Stimulated activated CD4-positive, alpha-beta T cell treated with anti-CD3 and anti-CD28 coated beads, Interleukin-12 subunit alpha, Interleukin-12 subunit beta, amount 100 ng/mL, for 24 hours (primary cell): ENCODE data around the gene CGGBP1.

Source experiments
- DNase-seq, 2 experiments: peaks; one replicate each; pipeline ENCODE4 v3.0.0-alpha.2; 2020; ENCODE audit warnings: low read depth in 2 of 2

Gene CGGBP1, protein sequence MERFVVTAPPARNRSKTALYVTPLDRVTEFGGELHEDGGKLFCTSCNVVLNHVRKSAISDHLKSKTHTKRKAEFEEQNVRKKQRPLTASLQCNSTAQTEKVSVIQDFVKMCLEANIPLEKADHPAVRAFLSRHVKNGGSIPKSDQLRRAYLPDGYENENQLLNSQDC

DNA sequence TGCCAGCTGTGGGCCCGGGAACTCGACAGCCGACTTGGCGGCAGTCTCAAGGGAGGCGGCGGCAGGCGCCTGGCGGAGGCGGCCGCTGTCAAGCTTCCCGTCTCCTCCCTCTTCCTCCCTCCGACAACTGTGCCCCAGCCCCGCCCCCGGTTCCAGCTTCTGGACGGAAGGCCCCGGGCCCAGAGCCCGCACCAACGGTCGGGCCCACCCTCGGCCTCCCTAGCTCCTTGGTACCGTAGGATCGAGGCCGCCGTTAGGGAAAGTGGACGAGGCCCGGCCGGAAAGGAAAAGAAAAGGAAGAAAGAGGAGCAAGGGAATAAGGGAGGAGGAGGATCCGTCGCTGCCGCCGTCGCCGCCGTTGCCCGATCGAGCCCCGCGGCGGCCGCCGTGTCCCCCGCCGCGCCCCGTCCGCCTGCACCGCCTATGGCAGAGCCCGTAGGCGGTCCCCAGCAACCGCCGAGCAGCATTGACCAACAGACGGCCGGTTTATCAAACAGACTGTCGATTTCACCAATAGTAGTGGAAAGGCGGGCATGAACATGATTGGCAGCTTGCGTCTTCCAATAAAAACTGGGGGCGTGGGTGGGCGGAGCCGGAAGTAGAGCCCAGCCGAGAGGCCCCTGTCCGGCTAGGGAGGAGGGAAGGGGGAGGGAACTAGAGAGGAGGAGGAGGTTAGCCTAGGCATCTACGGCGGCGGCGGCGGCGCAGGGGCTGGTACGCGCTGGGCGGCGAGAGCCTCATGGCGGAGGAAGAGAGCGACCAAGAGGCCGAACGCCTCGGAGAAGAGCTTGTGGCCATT is at the start of gene CGGBP1, which contains the start of gene ZNF654:
Gene CGGBP1, minus strand, starts transcription at position 425 of the 799 bp plus-strand sequence. CDS start 3,029 bp downstream, outside the sequence.
Gene ZNF654, plus strand, starts transcription at position 675 of the 799 bp plus-strand sequence. Its CDS starts 65 bp downstream, at position 740.
- peak; percentile 98 to 99 for DNase-seq

DNA sequence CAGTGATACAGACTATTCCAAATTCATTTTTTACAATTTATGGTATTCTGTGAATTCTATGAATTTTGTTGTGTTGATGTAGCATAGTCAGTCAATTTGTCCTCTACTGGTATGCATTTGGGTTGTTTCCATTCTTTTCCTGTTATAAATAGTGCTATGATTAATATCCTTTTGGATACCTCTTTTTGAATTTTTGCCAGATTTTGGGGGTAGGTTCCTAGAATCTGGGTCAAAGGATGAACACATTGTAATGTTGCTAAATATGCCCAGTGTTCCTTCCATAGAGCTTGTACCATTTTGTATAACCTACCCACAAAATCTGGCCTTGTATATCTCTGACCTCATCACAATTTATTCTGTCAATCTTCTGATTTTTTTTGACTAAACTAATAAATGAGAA is 46.5 kb upstream of the CGGBP1 start:
- no peak for DNase-seq

DNA sequence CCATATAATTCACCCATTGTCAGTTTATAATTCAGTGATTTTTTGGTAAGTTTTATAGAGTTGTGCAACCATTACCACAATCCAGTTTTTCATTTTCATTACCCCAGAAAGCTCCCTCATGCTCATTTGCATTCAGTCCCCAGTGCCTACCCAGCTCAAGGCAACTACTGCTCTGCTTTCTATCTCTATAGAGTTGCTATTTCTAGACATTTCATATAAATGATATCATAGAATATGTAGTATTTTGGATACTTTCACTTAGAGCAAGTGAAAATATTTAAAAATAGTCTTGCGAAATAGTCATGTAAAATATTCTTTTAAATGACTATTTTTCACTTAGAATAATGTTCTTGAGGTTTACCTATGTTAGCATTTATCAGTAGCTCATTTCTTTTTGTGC is 42.3 kb upstream of the CGGBP1 start:
- no peak for DNase-seq

DNA sequence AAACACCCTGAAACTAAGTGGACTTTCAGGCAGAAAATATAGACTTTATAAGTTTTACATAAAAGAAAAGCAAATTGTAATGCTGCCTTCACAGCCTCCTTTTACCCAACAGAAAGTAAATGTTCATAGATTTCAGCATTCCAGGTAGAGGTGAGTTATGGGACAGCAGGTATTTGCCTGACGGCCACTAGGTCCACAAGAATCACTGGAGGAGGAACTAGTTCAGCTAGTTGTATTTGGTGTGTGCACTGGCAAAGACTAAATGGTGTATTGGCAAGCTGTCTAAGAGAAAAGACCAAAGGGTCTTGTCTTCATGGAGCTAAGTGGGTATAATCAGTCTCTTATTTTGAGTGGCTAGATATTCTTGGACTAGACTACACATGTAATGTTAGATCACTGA is 34.5 kb upstream of the CGGBP1 start:
- DNase-seq: no peak

DNA sequence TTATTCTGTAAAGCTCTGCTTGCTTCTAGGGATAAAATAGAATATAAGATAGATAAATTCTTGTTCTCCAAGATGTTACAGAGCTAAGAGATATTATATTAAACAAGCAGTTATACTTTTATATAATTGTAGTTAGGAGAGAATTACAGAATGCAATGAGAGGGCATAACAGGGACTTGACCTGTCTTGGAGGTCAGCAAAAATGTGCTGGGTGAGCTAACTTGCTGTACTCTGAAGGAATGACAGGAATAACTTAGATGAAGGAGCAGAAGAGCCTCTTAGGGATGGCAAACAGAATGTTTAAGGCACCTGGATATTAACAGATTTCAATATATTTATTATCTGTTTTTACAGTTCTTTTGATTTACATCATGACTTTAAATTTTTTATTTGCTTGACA is 33.5 kb upstream of the CGGBP1 start:
- no peak for DNase-seq

DNA sequence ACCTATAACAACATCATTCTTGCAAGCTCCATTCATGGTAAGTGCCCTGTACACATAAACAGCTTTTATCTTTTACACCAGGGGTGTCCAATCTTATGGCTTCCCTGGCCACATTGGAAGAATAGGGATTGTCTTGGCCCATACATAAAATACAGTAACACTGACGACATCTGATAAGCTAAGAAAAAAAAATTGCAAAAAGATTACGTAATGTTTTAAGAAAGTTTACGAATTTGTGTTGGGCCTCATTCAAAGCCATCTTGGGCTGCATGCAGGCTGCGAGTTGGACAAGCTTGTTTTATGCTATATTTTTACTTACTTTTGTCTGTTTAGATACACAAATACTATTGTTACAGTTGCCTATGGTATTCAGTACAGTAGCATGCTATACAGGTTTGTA is 31.9 kb upstream of the CGGBP1 start:
- DNase-seq: no peak

DNA sequence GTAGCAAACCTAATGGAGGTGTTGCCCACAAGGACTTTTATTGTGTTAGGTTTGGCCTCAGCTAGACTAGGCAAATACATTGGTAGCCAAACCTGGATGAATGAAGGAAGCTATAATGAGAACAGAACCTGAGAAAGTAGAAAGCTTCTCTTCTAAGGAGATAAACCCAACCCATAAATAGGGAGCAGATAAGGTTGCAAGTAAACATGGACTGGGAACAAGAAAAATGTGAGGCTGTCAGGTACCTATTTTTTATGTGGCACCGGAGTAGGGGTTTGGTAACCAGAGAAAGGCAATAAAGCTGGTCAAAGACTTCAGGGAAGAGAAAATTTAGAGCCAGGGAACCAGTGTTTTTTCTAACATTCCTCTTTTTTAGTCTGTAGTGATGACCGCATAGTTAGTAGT is 25.3 kb upstream of the CGGBP1 start:
- DNase-seq: no peak

DNA sequence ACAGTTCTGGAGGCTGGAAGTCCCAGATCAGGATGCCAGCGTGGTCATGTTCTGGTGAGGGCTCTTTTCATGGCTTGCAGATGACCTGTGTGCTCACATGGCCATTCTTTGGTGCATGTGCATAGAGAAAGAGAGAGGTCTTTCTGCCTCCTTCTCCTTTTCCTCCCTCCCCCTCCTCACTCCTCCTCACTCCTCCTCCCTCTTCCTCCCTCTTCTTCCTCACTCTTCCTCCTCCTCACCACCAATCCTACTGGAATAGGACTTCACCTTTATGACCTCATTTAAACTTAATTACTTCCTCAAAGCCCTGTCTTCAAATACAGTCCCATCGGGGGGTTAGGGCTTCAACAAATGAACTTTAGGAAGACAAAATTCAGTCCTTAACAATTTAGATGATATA is 24.0 kb upstream of the CGGBP1 start:
- no peak for DNase-seq

DNA sequence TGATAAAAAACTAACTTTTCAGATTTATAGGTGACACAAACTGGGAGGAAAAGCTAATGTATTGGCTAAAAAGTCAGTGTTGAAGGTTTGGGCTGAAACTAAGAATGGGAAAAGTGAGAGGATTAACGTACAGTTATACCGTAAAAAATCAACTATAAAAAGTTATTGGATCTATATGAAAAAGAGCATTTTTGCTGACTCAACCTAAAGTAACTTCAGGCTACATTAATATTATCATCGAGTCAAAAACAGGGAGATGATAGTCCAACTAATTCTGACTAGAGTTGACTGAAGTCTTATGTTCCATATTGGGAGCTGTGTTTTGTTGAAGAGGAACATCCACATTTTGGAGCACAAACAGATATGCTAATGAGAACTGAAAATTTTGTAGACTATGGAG is 20.1 kb upstream of the CGGBP1 start:
- no peak for DNase-seq

DNA sequence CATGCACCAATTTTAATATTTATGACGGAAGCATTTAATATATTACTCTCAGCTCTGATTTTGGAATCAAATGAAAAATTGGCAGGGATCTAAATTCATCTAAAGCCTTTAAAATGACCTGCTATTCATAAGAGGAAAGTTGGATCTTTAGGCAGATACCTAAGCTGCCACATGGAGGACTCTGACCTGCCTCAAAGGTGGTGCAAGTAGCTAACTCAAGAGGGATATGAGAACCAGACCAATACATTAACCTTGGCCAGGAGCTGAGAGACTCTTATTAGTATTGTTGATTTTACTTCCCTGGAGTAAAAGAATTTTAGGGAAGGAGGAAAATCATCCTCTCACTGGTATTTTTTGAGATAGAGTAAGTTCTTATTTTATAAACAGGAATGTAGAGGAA is 17.9 kb upstream of the CGGBP1 start:
- no peak for DNase-seq

DNA sequence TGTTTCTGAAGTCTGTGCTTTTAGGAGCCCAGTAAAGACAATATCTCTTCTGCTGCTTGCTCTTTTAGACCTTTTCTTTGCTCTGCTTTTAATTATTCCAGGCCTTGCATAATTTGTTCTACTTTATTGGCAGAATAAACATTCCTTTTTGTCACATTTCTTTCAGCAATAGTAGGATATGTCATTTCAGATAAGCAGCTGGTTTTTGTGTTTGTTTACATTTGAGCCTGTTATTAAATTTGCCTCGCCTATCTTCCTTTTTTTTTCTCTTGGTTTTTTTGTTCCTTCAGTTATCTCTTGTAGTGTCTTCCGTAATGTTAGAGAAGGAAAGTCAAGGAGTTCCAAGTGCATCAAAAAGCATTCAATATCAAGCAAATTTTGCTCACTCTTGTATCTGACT is 16.7 kb upstream of the CGGBP1 start:
- no peak for DNase-seq

DNA sequence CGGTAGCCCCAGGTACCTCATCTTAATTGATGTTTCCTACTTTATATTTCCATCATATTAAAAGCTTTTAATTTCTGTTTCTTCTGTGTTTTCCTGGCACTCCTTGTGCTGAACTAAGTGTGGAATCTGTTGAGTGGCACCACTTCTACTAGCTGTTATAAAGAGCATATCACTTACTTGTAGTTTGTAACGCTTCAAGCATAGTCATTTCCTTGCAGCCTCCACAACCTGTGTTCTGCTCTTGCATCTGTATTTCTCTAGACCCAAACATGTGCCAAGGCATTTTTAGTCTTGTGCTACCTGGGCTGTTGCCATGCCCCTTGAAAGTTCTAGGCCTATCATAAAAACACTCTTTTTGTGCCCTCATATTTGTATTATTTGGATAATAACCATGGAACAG is 16.3 kb upstream of the CGGBP1 start:
- DNase-seq: no peak

DNA sequence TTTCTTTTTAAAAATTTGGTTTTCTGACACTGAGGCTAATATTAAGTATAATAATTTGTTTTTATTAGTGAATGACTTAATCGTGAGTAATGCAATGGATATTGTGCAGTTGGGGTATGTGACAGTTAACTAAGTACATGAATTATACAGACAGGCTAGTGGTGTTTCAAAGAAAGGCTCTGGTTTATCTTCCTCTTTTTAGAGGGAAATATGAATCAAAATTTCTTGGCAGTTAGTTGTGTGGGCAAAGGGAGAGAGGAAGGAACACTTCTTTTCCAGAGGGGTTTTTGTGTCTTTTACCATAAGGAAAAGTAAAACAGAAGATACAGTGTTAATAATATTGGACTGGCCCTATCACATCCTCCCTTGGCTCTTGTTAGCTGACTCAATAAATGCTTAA is 2.9 kb upstream of the CGGBP1 start:
- DNase-seq: no peak

DNA sequence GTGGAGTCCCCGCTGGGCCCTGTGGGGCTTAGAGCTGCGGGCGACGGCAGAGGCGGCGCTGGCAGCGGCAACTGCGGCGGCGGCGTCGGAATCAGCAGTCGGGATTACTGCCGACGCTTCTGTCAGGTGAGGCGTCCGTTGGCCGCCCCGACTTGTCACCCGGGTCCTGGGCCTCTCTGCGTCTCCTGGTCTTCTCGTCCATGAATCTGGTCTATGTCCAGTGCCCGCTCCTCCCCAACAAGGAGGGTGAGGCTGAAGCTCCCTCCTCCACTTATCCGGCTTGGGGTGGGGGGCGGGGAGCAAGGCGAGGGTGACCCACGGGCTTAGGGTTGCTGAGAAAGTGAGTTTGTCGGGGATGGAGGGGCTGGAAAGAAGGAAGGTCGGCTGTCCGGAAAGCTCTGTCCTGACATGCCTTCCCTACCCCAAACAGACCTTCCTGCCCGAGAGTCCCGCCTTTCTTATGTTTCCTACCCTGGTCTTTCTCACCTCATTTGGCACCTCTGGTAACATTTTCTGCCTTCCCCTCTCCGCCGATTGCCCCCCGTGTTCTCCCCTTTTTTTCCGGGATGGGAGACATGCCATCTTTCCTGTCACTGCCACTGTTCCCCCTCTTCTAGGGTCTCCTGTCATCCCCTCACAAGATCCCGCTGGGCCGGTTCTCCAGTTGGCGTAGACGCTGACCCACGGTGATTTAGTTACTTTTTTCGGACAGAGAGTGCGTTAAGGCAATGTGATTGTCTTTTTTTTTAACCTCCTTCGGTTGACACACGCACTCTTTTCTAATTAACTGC is 770 bp upstream of the CGGBP1 start:
- DNase-seq: peak in 1 of 2 experiments; percentile 8

DNA sequence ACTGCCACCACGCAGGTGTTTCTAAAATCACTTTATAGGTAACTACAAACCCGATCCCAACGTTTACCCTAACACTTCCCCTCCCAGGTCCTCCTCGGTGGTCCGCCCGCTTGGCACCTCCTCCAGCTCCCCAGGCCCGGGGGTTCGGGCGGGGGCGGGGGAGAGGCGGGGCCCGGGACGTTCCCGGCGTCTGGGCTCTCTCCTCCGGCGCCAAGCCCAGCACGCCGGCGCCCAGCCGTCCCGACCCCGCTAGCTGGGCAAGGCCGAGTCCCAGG is 562 bp downstream of the CGGBP1 start:
- DNase-seq: no peak

DNA sequence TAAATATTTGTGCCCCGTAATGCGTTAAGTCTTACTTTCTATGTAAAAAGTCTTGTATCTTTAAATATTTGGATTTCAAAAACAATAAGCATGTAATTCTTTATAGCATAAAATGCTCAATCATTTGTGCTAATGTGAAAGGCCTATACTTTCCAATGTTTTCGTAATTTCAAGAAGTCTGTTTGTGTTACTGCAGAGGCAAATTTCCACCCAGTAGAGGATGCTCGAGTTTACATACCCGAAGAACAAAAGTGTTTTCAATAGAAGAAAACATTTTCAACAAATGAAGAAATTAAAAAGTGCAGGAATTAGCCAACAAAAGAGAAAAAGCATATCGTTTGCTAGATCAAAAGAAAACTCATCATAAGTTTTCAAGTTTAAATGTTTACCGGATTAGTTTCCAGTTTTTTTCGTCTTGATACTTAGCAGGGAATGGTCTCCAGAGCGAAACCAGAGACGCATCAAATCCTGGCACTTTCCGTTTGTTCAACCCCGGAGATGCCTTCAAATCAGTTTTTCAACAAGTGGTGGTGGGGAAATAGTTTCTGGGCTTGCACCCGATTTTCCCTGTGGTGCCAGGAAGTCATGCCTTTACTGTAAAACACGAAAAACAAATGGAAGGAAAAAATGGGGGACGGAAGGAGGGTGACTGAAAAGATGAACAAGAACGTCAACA is 1.0 kb downstream of the CGGBP1 start:
- no peak for DNase-seq

DNA sequence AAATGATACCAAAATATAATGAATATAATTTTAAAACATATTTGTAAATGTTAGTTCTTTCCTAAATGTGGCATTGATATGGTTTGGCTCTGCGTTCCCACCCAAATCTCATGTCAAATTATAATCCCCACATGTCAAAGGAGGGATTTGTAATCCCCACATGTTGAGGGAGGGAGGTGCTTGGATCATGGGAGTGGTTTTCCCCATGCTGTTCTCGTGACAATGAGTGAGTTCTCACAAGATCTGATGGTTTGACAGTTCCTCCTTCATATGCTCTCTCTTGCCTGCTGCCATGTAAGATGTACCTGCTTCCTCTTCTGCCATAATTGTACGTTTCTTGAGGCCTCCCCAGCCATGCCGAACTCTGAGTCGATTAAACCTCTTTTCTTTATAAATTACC is 12.0 kb downstream of the CGGBP1 start:
- DNase-seq: no peak

DNA sequence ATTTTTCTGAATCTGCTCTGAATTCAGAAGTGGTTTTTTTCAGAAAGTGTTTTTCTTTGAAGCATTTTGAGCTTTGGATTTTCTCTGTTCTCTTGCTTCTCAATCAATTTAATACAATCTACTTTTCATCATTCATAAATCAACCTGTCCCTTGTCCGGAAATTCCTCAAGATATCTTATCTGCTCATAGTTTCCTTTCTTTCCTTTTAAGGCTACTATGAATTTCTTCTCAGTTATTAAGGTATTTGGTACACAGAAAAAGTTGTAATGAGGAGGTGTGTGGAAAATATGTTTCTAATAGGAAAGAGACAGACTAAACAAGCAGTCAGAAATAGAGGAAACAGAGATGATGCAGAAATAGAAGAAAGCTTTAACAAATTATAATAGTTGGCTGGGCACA is 14.4 kb downstream of the CGGBP1 start:
- DNase-seq: no peak

DNA sequence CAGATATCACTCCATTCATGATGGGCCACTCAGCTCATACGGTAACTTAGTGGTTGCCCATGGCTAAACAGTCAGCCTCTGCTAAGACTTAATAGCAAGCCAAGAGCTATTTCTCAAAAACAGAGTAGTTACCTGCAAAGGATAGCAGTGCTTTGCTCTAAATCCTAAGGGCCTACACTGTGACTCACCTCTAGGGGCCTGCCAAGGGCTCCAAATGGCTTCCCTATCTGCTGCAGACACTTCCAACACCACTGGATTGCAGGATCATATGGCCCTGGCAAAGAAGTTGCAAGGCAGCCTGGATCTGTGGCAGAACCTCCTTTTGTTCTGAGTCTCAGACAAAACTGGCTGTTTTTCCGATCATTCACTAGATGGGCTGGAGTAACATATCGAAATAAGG is 17.8 kb downstream of the CGGBP1 start:
- no peak for DNase-seq

DNA sequence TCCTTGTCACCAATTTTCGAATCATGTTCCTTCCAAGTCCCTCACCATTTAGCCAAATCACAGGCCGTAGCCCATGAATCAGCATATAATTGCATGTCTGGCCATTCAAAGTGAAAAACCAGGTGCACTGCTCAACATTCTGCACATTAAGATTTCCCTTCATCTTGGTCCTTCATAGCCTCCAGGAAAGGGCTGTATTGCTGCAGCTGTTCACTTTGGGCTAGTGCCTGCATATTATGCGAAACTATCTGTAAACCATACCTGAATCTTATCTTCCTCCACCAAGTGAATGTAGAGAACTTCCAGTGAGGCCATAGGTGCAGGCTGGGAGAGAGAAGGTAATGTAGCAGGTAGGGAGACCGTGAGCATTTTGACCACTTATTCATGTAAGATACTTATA is 18.3 kb downstream of the CGGBP1 start:
- DNase-seq: no peak

DNA sequence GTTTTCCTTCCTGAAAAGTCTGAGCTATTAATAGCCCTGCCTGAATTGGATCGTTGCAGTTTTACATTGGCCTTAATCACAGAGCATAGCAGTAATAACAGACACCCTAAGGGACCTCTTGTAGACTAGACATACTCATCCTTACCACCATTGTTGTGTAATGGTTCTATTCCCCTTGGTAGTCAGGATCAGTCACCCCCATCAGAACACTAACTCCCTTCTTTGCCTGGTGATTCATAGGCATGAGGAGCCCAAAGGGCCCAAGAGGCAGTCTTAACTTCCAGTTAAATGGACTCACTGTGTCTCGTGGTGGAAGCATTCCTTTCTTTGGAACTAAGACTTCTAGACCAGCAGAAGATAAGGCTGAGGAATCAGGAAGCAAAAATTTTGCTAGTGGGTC is 20.2 kb downstream of the CGGBP1 start:
- DNase-seq: no peak

DNA sequence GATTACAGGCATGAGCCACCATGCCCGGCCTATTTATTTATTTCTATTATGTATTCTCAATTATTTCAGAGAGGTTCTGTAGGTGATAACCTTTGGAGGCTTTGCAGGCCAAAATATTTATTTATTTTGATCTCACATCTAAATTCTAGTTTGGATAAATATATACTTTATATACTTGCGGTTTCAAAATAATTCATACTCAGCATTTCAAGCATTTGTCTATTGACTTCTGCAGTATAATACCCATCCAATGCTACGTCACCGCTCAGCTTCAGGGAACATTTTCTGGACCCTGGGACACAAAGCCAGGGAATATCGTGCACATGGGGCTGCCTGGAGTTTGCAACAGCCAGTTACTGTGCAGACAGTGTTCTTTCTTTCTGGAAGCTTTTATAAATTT is 22.6 kb downstream of the CGGBP1 start:
- no peak for DNase-seq
